Left ventricle myocardium inferior (tissue), 1 donor: ENCODE measurements around the gene TLR2. TPM values are rescaled to one million over a fixed set of nuclear protein-coding genes. Genes with fewer than 3 reads are reported as not detected.

Source experiments
- DNase-seq: peaks from one replicate; pipeline ENCODE4 v3.0.0-alpha.2; 2020
- H3K27ac ChIP-seq: fragments of 200-600 bp; replicated peaks from 2 replicates; pipeline ENCODE4 v1.8.0; 2021
- H3K27me3 ChIP-seq: fragments of 200-600 bp; 2 replicates; pipeline ENCODE4 v1.8.0; 2021; ENCODE audit warnings: low read depth
- H3K36me3 ChIP-seq: fragments of 200-600 bp; 2 replicates; pipeline ENCODE4 v1.8.0; 2021
- H3K4me1 ChIP-seq: fragments of 200-600 bp; 2 replicates; pipeline ENCODE4 v1.8.0; 2021
- H3K4me3 ChIP-seq: fragments of 200-600 bp; 2 replicates; pipeline ENCODE4 v1.8.0; 2021; ENCODE audit warnings: mild to moderate bottlenecking, moderate library complexity
- H3K9me3 ChIP-seq: fragments of 200-600 bp; replicated peaks from 2 replicates; pipeline ENCODE4 v1.8.0; 2021
- intact Hi-C: fragments of 100-400 bp; cut with micrococcal nuclease; formaldehyde crosslinking; loops from one replicate; pipeline ENCODE4 v1.11.0; 2022
- total RNA-seq: library from RNA; stranded (reverse); fragmentation: NEBNext Ultra II Directional; extraction: Animal tissue kit (Norgen Biotek cat#: 25700); gene quantifications from one replicate; pipeline ENCODE4 v1.2.1, GENCODE V29; 2021
- TF ChIP-seq, protein P1 (sequence below): fragments of 200-600 bp; IDR thresholded peaks from 2 replicates; pipeline ENCODE4 v1.8.0; 2021; ENCODE audit warnings: antibody characterized with exemption, mild to moderate bottlenecking, borderline replicate concordance
- donor health status: DM: no; HTN: yes; CAD: no; lungs with severe emphysema.

Gene TLR2
- total RNA-seq, 1 donor from 2014 or later: 2.8 TPM

DNA sequence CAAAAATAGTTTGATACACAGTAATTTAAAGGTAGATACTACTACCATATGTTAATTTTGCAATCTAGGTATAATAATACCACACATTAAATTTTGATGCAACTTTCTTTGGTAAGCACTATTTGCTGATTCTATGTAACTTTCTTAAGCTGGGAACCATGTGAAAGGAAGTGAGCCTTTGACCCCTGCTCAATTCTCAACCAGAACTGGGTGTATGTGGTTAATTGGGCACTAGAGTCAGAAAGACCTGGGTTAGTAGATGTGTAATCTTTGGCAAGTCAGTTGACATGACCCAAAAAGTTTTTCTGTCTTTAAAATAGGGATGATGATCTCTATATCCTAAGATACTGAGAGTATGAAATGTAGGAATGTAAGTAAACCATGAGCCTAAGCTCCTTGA is 22.4 kb downstream of the TLR2 start:
- H3K36me3 ChIP-seq: no peaks in the 10 kb centered on the region

DNA sequence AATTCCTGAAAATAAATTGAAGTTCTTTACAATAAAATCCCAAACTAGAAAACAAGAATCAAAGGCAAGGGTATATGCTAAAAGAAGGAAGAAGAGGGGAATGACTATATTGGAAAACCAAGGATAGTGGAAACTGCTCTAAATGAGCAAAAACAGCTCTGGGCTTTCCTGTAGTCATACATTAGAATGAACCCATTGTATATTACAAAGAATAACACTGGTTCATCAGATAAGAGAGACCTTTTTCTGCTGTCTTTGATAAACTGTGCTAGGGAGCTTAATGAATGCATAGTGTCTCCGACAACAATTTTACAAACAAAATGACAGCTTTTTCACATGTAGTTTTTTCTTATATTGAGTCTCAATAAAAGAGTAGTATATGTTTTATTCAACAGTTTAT is 26.6 kb downstream of the TLR2 start:
- no peak for DNase-seq
- Histone ChIP-seq H3K4me1 (no peaks in the 10 kb centered on the region), H3K4me3 (no peak overlapping the region), H3K27ac (no peak overlapping the region), H3K27me3 (peaks cover 8% of the 10 kb centered on the region), H3K9me3 (no peaks in the 10 kb centered on the region), H3K36me3 (no peaks in the 10 kb centered on the region)
- TF ChIP-seq, protein P1, sequence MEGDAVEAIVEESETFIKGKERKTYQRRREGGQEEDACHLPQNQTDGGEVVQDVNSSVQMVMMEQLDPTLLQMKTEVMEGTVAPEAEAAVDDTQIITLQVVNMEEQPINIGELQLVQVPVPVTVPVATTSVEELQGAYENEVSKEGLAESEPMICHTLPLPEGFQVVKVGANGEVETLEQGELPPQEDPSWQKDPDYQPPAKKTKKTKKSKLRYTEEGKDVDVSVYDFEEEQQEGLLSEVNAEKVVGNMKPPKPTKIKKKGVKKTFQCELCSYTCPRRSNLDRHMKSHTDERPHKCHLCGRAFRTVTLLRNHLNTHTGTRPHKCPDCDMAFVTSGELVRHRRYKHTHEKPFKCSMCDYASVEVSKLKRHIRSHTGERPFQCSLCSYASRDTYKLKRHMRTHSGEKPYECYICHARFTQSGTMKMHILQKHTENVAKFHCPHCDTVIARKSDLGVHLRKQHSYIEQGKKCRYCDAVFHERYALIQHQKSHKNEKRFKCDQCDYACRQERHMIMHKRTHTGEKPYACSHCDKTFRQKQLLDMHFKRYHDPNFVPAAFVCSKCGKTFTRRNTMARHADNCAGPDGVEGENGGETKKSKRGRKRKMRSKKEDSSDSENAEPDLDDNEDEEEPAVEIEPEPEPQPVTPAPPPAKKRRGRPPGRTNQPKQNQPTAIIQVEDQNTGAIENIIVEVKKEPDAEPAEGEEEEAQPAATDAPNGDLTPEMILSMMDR: no peak
- intact Hi-C loops: no loop called here

More for the DNA sequence above, 22.4 kb downstream of the TLR2 start:
- no peaks in the 10 kb centered on the region for H3K4me1 ChIP-seq
- no peaks in the 10 kb centered on the region for H3K9me3 ChIP-seq
- H3K27me3 ChIP-seq: peaks cover 8% of the 10 kb centered on the region
- no peak overlapping the region for H3K27ac ChIP-seq
- TF ChIP-seq, protein P1: no peak
- no peak for DNase-seq
- no peak overlapping the region for H3K4me3 ChIP-seq
- intact Hi-C loops: no loop called here

DNA sequence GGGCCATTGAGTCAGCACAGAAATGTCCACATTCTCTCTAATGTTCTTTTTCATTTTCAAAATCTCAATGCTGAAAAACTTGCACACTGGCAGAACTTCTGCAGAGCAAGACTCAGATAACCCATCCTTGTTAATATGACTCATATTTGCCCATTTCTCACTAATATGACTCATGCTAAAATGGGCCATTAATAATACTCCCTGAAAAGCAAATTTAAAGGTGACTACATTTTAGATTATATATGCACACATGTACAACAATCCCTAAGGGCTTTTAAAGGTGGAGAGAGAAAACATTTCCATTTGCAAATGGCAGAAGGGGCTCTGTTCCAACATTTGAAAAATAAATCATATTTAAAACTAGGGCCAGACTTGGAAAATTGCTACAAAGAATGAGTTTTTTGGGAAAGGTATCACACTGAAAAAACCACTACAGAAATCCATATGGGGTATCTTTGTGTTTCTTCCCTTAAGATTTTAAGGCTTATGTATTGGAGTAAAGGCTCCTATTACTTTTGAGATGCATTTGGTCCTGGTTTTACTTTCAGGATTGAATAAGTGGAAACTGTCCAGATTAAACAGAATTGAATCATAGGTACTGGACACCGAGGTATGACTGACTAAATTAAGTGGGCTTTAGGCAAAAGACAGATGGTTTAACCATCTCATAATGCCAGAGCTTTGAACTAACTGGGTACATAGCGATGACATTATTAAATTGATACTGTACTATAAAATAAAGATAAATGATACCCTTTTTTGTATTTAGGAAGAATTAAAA is 30.0 kb downstream of the TLR2 start:
- TF ChIP-seq, protein P1: no peak
- H3K4me1 ChIP-seq: no peaks in the 10 kb centered on the region
- no peak overlapping the region for H3K4me3 ChIP-seq

DNA sequence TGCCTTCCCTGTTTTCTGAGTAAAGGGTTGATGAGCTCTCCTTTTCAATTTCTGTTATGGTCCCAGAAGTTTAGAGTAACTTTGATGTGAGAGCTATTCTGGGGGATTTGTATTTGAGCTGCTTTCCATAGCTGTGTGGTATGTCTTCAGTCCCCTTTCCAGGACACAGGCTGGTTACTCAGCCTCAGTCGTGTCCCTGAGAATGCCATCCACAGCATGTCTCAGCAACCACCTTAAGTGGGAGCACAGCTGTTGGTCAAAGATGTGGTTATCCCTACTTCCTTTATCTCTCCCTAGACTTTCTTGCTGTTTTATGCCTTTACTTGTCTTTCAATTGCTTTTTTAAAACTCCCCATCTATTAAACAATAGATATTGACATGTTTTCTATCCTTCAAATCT is 38.0 kb downstream of the TLR2 start:
- TF ChIP-seq, protein P1: no peak
- no peaks in the 10 kb centered on the region for H3K36me3 ChIP-seq
- intact Hi-C loops: no loop called here
- no peak overlapping the region for H3K27ac ChIP-seq
- peaks cover 6% of the 10 kb centered on the region for H3K27me3 ChIP-seq
- H3K4me1 ChIP-seq: no peaks in the 10 kb centered on the region
- no peak for DNase-seq
- H3K4me3 ChIP-seq: no peak overlapping the region
- peaks cover 6% of the 10 kb centered on the region for H3K9me3 ChIP-seq

More for the DNA sequence above, 30.0 kb downstream of the TLR2 start:
- Histone ChIP-seq H3K27me3 (no peaks in the 10 kb centered on the region), H3K9me3 (peaks cover 6% of the 10 kb centered on the region), H3K36me3 (no peaks in the 10 kb centered on the region), H3K27ac (no peak overlapping the region)
- no peak for DNase-seq
- intact Hi-C loops: no loop called here

DNA sequence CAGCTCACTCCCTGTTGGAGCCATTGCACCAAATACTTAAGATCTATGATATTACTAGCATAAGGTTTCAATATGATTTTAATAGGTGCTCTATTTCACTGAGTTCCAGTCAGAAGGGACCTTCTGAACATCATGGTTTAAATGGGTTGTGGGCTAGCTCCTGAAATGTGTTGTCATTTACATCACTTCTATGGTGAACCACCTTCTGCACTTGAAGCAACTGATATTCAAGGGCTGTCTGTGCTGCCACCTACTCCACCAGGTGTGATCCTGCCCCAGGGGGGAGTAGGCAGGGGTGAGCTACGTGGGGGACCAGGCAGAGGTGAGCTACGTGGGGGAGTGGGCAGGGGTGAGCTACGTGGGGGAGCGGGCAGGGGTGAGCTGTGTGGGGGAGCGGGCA is 40.5 kb downstream of the TLR2 start:
- intact Hi-C loops: no loop called here
- TF ChIP-seq, protein P1: no peak
- Histone ChIP-seq H3K9me3 (no peaks in the 10 kb centered on the region), H3K36me3 (no peaks in the 10 kb centered on the region), H3K4me1 (no peaks in the 10 kb centered on the region), H3K27me3 (peaks cover 6% of the 10 kb centered on the region), H3K27ac (no peak overlapping the region), H3K4me3 (no peak overlapping the region)
- no peak for DNase-seq
